ENCODE data around the gene ZNF407. TPM values are rescaled to one million over a fixed set of nuclear protein-coding genes. Genes with fewer than 3 reads are reported as not detected.
"Not testable (repeated sequence)": the region's sequence is repeated elsewhere in the genome, so short reads cannot be mapped to it uniquely, and the experiment has no call there.

Gene ZNF407
- total and polyA plus RNA-seq, 2 of the 13 experiments (the other 11 are each of a cell fraction or from before 2014, with no cell fraction given): 2.3 to 8.7 TPM

DNA sequence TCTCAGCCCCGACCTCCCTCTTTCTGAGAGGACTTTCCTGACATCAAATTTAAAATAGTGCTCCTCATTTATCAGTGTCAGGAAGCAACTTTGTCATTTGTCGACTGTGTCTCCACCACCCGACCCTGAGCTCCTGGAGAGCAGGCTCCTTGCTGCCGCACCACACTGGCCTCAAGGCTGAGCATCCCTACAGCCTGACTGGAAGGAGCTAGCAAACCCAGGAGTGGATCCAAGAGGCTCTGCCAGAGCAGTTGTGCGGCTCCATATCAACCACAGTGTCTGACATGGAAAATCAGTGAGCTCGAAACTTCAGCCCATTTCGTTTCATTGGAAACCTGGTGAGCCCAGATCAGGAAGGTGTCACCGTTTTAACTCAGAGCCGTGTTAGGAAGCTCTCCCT lies 486.1 kb downstream of the ZNF407 start (continued):
- TF ChIP-seq FOXP4 (CRISPR knock-in tag; IDR thresholded peaks at IDR 0.05): no peak

GRCh38 chr18:75085676-75086075 lies 488.0 kb downstream of the ZNF407 start:
- FAIRE-seq; H3K4me2 ChIP-seq (ENCODE audit: low read depth, low read length); H3K27ac ChIP-seq (ENCODE audit: extremely low read length, insufficient read depth, low read length); POLR2A ChIA-PET; DNase-seq (ENCODE audit: low spot score); intact Hi-C loops (cut with micrococcal nuclease; ENCODE audit: unreplicated experiment); CTCF ChIA-PET (ENCODE audit: low intra/inter-chr PET ratio, low total read pairs); H3K4me3 ChIP-seq (replicated peaks in 1 of 3; ENCODE audit: insufficient read depth in 1 of 3, low read depth in 2 of 3, low read length in 3 of 3); H3K36me3 ChIP-seq (replicated peaks in 1 of 2; ENCODE audit: control insufficient read depth in 1 of 2, insufficient read depth in 2 of 2, low read length in 2 of 2); H3K79me2 ChIP-seq (ENCODE audit: insufficient read depth, low read length); H3K9me3 ChIP-seq (ENCODE audit: low read length); H2AFZ ChIP-seq (ENCODE audit: low read length); in situ Hi-C loops (cut with HindIII; ENCODE audit: extremely low pct_ligation_motif_present, low pct_unique_long_range_greater_than_20kb); BruUV-seq (replicated peaks); H3K9ac ChIP-seq (ENCODE audit: insufficient read depth, low read depth, low read length); H3K4me1 ChIP-seq (ENCODE audit: insufficient read depth, low read length); H4K20me1 ChIP-seq (ENCODE audit: insufficient read depth, low read length); ATAC-seq: not testable (repeated sequence)
- H3K27me3 ChIP-seq (ENCODE audit: control insufficient read depth in 1 of 2, insufficient read depth in 2 of 2, low read length in 2 of 2): peaks cover 0 to 48% of the 10 kb centered on the region in 2 experiments; a peak in 2 of 5 replicates
- 57% methylated on average over 8 of the region's 8 CpGs for WGBS (ENCODE audit: low lambda C conversion rate)

DNA sequence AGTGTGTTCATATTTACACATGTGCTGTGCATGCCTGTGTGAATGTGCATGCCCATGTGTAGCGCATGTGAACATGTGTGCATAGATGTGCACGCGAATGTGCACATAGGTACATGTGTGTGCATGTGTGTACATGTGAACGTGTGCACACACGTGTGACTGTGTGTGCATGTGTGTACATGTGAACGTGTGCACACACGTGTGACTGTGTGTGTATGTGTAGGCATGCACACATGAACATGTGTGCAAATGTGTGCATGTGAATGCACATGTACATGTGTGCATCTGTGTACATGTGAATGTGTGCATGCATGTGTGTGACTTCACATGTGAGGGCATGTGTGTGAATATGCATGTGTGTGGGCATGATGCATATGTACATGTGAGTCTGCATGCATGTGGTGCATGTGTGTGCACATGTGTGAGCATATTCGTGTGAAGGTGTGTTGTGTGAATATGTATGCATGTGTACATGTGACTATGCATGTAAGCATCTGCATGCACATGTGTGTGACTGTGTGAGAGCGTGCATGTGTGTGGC lies 488.9 kb downstream of the ZNF407 start:
- no peaks in the 10 kb centered on the region for H4K20me1 ChIP-seq (ENCODE audit: insufficient read depth, low read length)
- DNase-seq (ENCODE audit: low spot score): no peak
- H3K79me2 ChIP-seq (ENCODE audit: insufficient read depth, low read length): no peaks in the 10 kb centered on the region
- no peak overlapping the region for H3K4me3 ChIP-seq (replicated peaks in 1 of 3; ENCODE audit: insufficient read depth in 1 of 3, low read depth in 2 of 3, low read length in 3 of 3)
- intact Hi-C loops (cut with micrococcal nuclease; ENCODE audit: unreplicated experiment) (no loop called here), in situ Hi-C loops (cut with HindIII; ENCODE audit: extremely low pct_ligation_motif_present, low pct_unique_long_range_greater_than_20kb) (no loop called here)
- BruUV-seq (replicated peaks): no TSS peak
- H3K9me3 ChIP-seq (ENCODE audit: low read length): no peaks in the 10 kb centered on the region
- TF ChIP-seq MNT (IDR thresholded peaks at IDR 0.05): peak; percentile 99
- no peak for TF ChIP-seq TBL1XR1 (IDR thresholded peaks at IDR 0.05; ENCODE audit: borderline replicate concordance, low read length, partially characterized antibody)
- no peaks in the 10 kb centered on the region for H3K36me3 ChIP-seq (replicated peaks in 1 of 2; ENCODE audit: control insufficient read depth in 1 of 2, insufficient read depth in 2 of 2, low read length in 2 of 2)
- ChIA-PET POLR2A (no interaction called here), CTCF (ENCODE audit: low intra/inter-chr PET ratio, low total read pairs) (no interaction called here)
- 0 out of 2 replicates have a peak, but pooled peaks cover 5% of the 10 kb centered on the region for H3K4me1 ChIP-seq (ENCODE audit: insufficient read depth, low read length)
- no peak for ATAC-seq
- H3K4me2 ChIP-seq (ENCODE audit: low read depth, low read length): no peak overlapping the region
- no peak for FAIRE-seq
- H3K27me3 ChIP-seq (ENCODE audit: control insufficient read depth in 1 of 2, insufficient read depth in 2 of 2, low read length in 2 of 2): peaks cover 0 to 39% of the 10 kb centered on the region in 2 experiments; a peak in 2 of 5 replicates
- H3K9ac ChIP-seq (ENCODE audit: insufficient read depth, low read depth, low read length): no peak overlapping the region
- WGBS (ENCODE audit: low lambda C conversion rate): 71% methylated on average over 8 of the region's 9 CpGs
- no peak overlapping the region for H3K27ac ChIP-seq (ENCODE audit: extremely low read length, insufficient read depth, low read length)
- H2AFZ ChIP-seq (ENCODE audit: low read length): no peak overlapping the region
